Measurements from ENCODE around the gene GAS7.

Gene GAS7

DNA sequence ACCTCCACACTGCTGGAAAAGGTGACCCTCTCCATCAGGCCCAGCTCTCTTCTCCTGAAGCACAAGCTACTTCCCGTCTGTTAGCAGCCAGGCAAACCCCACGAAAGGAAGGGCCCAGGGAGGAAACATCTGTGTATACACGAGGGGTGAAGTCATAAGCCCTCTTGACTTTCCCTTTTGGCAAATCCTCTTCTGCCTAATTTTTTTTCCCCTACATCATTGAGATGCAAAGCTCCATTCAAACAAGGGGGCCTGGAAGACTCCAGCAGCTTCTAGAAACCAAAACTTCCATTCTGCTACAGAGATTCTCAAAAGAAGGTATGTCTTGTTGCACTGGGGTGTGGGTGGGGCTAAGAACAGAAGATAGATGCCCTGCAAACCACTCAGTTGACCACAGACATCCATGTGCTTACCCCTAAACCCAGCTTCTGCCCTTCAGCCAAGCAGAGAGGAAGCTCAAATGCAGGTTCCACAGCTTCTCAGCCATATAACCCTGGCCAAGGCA is 147.8 kb downstream of the GAS7 start:
- DNase-seq (ENCODE audit: low spot score), result no peak

DNA sequence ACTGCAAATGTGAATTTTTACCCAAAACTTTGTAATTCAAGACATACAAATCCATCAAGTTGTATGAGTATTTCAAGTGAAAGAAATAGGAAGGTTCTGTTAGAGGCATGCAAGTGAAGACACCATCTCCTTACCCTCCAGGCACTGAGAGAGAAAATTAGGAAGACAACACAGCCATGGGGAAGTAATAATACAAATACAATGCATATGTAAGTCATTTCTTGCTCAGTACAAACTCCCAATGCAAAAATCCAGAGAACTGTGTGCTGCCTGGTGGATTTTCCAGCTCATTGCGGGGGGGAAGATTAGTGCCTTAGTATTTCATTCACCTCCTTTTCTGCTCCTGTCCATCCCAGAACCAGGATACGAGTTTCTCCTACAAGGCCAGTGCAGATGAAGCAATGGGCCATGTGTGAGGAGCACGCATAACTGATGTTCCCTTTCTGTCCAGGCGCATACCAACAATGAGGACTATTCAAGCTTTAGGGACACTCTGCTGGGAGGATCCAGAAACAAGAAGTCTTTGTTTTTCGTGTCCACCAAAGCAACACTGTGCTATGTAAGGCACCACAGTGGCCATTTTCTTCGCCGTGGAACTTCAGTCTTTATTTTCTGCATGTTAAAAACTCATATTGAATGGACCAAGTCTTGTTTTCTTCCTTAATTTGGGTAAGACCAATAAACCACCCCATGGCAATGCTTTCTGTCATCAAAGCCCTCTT is 149.6 kb downstream of the GAS7 start:
- DNase-seq (ENCODE audit: low spot score), result no peak

DNA sequence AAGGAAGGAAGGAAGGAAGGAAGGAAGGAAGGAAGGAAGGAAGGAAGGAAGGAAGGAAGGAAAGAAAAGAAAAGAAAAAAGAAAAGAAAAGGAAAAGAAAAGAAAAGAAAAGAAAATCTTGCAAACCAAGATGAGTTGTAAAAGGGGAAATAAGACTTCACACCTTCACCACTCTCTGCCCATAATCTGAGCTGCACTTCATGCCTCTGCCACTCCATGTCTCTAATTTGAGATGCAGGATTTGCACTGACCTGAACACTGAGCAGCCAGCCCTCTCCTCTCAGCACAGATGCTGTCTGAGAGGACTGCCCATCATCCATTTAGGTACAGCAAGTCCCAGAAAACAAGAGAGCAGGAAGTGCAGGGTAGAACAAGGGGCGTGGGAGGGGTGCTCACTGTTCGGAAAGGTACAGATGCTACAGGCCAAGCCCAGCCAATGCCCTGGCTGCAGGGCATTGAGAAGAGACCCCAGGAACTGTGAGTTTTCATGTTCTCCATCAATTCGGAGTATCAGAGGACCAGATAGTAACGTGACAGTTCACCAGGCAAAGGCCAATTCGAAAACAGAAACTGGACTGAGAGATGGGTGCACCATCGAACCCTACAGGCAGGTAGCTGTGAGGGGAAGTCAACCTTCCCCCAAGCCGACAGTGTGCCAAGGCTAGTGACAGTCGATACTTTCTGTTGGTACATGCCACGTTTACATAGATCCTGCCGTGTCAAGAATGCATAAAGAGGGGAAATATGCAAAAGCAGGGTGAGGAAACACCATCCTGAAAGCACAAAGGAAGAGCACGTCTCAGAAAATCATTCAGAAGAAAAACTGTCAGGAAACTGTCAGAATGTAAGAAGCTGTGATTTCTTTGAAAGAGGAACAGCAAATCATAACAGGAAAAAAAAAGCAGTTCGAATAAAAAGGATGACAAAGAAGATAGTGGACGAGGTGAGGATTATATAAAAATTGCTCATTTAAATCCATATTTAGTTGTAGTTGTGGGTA is 151.3 kb downstream of the GAS7 start:
- DNase-seq (ENCODE audit: low spot score), result no peak

DNA sequence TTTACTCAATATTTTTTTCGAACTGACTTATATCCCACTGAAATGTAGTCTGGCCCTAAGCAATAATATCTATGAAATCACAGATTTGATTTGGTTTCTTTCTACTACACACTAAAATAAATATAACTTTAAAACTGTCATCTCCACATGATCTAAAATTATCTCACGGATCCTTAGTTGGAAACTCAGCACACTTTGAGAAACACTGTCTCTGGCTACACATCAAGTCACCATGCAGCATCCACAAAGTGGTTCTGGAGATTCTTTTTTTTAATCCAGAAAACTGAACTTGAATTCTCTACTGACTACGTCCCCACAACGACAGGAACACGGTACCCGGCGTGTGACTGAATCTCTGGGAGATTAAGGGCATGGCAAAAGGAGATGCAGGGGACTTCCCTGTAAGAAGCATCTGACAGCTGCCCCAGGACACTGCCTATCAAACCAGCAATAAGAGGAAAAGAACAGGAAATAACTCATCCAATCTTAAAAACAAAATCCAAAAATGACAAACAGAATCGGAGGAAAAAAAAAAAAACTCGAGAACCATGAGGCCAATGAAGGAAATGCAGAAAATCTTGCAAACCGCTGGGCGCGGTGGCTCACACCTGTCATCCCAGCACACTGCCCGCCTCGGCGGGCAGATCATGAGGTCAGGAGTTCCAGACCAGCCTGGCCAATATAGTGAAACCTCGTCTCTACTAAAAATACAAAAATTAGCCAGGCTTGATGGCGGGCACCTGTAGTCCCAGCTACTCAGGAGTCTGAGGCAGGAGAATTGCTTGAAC is 152.3 kb downstream of the GAS7 start:
- no peak for DNase-seq (ENCODE audit: low spot score)

DNA sequence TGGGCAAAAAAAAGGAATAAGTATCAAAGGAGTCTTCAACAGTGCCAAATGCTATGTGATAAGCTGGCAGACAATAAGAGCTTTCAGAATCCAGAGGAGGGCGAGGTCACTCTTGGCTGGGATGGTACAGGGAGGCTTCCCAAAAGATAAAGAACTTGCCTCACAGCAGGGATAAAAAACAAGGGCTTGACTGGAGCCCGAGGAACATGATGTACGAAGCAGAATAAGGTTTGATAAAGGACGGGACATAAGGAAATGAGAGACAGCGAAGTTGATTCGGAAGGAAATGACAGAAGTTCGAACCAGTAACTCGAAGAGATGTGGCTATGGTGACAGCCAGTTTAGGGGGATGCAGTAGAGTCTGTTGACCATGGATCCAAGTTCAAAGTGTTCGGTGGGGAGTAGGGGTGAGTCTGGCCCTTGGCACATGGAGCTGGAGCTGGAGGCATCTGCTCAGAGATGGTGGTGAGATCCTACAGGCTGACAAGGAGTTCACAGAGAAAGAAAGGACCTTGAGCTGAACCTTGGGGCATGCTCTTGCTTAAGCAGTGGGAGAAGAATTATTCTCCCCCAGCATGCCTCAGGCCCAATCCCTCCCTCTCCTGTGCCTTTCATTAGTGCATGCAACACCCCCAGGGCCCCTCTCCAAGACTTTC is 155.7 kb downstream of the GAS7 start:
- no peak for DNase-seq (ENCODE audit: low spot score)

DNA sequence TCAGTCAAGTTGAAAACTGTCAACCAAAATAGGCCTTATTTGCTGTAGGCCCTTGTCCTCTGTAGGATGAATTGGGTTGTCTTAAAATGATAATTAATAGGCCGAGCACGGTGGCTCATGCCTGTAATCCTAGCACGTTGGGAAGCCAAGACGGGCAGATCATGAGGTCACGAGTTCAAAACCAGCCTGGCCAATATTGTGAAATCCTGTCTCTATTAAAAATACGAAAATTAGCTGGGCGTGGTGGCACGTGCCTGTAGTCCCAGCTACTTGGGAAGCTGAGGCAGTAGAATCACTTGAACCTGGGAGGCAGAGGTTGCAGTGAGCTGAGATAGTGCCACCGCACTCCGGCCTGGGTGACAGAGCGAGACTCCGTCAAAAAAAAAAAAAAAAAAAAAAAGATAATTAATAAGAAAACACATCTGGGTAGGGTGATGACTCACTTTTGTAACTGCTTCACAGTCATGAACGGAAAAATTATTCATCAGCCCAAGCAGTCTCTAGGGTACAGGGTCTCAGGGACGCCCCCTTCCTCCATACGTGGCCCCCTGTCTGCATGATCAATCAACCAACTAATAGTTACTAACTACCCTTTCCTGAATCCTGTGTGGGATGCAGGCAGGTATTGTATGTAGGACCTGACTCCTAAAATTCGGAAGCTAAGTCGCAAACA is 156.4 kb downstream of the GAS7 start:
- DNase-seq (ENCODE audit: low spot score), result no peak

DNA sequence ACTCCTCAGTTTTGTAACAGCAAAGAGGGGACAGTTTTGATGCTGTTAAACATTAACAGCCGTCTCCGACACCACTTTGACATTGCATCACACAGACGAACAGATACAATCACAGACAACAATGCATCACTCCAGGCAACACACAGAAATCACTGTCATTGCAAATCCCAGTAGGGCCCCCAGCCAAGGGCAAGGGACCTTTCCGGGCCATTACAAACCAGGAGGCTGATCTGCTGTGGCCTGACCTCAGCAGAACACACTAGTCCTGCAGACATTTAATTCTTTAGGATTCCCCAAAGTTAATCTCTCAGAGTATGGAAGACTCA is 157.2 kb downstream of the GAS7 start:
- DNase-seq (ENCODE audit: low spot score), result no peak

DNA sequence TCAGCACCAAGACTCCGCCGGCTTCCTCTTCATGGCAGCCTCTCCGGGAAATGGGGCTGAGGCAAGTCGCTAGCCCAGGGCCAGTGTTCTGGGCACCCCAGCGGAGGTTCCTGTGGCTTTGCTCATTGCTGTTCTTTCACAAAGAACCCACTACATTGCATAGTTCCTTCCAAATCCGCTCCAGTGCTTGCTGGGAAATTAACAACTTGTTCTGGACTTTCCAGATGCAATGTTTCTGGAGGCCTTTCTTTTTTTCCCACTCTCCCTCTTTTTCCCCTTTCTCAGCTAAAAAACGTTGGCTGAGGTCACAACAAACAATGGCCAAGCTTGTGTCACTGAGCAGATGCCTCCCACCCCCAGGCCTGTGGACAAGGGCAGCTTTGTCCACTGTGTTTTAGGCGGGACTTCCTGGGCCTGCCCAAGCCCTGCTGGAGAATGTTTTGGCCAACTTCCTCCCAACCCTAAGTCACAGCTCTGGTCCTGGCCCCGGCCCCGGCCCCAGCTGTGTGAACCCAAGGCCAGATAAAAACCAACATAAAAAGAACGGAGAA is 161.8 kb downstream of the GAS7 start:
- no peak for DNase-seq (ENCODE audit: low spot score)

DNA sequence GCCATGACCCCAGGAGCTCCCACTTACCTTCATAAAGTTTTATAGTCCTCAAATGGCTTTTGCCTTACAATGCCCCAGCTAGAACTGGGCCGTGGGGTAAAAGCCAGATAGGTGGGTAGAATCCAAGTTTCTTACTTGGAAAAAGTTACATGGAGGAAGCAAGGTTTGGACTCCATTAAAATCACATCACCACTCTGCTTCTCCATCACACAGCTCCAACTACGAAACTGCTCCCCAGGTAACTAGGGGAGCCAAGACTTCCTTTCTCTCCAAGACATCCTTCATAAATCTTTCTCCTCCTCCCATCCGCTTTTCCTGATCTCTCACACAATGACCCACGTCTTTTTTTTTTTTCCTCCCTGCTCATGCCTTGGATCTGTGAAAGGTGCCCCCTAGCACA is 162.5 kb downstream of the GAS7 start:
- DNase-seq (ENCODE audit: low spot score), result no peak

DNA sequence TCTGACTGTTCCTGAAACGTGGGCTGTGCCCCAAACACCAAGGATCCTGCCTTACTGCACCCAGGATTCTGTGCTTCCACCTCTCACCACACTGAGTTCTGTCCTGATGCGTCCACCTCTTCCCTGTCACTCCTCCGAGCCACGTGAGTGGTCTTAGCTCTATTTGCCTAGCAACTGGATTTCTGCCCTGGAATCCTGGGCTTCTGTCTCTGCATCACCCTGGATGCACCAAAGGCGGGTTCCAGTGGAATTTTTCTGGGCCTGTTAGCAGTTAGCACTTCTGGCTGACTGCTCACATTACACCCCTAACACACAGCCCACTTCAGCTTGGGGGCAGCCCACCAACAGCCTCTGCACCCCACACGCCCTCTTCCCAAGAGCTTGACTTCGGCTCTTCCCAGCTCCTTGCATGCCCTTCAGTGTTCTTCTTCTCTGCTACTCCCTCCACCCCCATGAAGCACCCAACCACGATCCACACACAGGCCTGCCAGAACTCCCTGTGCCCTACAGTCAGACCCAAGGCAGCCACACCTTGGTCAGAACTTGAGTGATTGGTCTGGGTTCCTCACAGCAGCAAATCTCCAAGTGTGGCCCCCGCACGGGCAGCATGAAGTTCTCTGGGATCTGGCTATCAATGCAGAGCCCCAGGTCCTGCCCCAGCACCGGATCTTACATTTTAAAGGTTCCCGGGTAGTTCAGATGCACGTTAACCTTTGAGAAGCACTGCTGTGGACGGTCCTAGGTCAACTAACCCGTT is 163.5 kb downstream of the GAS7 start:
- no peak for DNase-seq (ENCODE audit: low spot score)

DNA sequence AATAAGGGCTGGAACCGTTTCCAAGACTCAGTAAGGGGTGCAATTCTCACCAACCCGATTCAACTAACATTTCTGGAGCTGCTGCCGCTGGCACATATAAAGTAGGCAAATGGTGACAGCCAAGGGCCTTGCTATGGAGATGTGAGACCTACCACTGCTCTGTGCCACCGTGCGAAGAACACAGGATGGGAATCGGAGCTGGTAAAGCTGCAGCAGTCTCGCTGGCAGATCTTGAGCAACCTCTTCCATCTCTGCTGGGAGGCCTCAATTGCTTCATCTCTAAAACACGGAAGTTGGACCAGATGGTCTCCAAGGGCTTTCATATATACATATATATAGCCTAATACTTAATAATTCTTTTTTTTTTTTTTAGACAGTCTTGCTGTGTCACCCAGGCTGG is 164.4 kb downstream of the GAS7 start:
- DNase-seq (ENCODE audit: low spot score), result no peak

DNA sequence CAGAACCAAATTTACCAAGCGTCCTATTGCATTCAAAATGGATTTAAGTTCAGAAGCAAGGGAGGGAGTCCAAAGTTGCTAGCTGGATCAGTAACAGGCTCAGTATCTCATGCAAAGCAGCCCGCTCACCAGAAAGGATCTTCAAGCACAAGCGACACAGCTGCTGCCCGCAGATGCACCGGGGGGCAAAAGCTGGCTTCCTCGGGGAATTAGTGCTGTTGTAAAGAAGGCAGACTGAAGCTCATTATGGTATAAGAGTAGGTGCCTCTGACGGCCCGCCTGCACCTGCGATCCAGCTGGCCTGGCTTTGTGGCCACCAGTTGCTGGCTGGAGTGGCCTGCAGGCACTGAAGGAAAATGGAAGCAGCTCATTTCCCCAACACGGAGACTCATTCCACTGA is 165.0 kb downstream of the GAS7 start:
- no peak for DNase-seq (ENCODE audit: low spot score)

DNA sequence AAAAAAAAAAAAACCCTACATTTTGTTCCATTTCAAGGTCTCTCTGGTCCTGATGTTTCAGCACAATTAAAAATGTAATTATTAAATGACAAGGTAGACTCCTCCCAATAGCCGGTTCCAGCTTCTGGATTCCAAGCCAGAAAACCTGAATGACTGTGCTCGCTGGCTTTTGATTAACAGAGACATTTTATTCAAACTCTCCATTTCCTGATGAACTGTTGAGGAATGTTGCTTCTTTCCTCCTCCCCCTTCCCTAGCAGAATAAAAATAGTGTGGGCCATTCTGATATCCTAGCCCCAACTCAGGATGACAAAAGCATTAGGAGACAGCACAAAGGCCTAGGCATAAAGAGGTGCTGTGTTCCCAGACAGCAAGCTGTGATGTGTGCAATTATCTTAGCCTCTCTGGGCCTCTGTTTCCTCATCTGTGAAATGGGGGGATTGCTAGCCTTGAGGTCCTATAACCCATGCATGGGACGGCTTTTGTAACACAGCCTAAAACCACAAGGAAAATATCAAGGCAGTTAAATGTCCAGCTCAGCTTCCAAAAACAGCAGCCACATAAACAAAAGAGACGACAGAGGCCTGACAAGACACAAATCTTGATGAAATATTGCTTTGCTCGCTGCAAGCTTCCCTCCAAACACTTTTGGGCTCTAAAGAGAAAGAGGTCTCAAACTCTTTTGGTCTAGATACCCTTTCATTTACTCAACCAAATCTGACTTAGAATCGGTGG is 166.1 kb downstream of the GAS7 start:
- no peak for DNase-seq (ENCODE audit: low spot score)

DNA sequence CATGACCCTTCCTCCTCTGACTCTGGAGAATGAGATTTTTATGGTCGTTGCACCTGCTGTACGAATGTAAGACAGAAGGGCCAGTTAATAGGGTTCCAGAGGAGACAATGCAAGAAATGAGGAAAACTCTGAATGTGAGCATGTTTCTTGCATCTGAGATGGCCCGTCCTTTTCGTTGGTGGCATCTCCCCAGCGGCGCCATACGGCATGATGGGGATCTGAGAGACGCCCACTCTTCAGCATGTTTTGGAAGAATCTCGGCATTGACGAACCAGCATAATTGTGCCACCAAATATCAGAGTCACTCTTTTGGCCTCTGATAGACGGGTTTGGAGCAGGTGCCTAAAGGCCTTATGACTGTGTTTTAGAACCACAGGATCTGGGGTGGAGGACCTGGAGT is 166.8 kb downstream of the GAS7 start:
- no peak for DNase-seq (ENCODE audit: low spot score)

DNA sequence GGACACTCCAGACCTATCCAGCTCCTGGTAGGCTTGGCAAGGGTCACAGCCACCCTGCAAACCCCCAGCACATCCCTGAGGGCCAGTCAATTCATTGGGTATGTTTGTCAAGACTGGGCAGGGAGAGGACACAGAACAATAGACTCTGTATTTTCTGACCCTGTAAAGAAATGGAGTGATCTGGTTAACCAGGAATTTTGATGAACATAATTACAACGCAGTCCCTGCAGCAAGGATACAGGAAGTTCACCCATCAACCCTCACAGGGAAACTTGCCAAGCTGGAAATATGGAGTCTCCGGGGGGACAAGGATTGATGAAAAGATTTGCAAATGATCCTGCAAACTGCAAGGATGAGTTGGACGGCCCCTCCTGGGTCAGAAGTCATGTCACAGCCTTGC is 167.3 kb downstream of the GAS7 start:
- DNase-seq (ENCODE audit: low spot score), result no peak

DNA sequence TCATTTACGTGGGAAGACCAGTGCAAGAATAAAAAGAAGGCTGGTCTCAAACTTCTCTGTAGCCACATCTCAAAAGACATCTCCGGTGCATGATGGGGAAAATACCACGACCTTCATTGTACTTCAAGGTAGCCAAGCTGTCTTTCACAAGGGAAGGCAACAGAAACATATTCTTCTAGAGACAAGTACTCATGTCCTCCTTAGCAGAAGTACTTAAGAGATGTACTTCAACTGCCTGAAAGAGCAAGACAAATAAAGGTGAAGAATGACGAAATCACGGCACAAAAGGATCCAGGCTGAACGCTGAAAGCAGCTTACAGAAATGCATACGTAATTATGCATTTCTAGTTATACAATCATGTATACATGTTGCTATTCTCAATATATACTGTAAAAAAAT is 169.3 kb downstream of the GAS7 start:
- DNase-seq (ENCODE audit: low spot score), result no peak

DNA sequence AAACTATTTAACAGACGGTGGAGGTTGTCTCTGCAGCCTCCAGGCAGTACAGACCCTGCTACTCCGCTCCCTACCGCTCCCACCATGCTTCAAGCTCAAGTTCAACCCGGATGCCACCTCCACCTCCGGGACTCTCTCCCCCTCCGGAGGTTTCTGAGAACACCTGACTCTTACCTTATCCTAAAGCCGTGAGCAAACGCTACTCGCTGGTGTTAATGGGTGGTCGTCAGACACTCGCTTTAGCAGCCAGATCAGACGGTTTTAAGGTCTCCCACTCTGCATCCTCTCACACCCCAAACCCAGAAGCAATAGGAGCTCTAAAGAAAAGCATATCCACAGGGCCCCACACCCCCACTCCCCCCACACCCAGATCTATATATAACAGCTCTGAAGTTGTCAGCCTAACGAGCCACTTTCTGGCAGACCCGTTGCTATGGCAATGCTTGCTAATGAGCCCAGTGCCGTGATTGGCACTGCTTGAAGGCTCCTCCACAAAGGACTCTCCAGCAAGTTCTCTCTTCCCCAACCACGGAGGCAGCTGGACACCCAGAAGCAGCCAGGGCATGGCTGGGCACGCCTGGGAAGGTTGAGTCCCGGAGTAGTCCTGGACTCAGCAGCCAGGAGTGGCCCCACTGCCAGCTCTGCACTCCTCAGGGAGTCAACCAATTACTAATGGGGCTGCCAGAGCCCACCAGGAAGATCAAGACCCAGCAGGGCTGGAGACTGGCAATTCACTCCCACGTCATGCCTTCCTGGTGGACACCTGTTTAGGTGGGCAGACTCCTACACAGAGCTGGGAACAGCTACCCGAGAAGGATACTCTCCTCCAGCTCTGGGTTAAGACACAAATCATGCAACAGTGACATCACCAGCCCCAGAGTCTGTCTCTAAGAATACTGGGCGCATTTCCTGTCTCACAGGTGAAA is 172.2 kb downstream of the GAS7 start:
- DNase-seq (ENCODE audit: low spot score), result no peak

DNA sequence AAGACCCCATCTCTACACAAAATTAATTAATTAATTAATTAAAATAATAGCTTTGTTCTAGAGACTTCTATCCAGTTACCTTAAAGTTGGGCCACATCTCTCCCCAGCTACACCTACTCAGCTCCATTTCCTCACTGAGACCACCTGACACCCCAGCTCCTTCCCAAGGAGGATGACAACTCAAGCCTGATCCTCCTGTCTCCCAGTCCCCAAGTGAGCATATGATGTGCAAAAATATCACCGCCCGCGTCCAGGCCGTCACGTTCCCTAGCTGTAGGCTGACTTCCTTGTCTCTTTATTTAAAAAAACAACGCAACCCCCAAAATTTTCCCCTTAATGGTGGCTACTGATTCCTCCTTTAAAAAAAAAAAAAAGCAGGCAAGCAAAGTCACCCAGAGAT is 173.2 kb downstream of the GAS7 start:
- no peak for DNase-seq (ENCODE audit: low spot score)

DNA sequence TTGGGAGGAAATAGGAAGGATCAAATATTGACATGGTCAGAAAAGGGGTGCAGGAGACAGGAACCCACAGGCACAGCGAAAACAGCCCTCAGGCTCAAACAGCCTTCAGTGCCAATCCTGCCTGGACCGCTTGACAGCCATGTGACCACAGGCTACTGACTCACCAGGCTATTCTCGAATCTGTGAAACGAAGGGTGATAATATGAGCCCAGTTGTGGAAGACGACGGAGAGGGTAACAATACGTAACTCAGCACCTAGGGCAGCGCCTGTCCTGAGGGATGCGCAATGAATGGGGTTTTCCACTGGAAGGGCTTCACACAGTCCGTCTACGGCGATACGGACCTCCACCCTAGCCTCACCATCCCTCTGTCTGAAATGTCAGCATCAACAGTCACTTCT is 176.0 kb downstream of the GAS7 start:
- no peak for DNase-seq (ENCODE audit: low spot score)

Data from activated CD4-positive, alpha-beta T cell treated with anti-CD3 and anti-CD28 coated beads, Interleukin-2, Interleukin-4, amounts not matched to agents 100 ng/mL and 50 ng/mL, durations not matched to agents 16 hours and 8 hours (primary cell).